T follicular helper cell (primary cell): ENCODE results near the gene TRIM59.

ENCODE experiments used
- DNase-seq: peaks from one replicate; pipeline ENCODE4 v3.0.0-alpha.2; 2020; ENCODE audit warnings: low read depth

The TRIM59 gene

DNA sequence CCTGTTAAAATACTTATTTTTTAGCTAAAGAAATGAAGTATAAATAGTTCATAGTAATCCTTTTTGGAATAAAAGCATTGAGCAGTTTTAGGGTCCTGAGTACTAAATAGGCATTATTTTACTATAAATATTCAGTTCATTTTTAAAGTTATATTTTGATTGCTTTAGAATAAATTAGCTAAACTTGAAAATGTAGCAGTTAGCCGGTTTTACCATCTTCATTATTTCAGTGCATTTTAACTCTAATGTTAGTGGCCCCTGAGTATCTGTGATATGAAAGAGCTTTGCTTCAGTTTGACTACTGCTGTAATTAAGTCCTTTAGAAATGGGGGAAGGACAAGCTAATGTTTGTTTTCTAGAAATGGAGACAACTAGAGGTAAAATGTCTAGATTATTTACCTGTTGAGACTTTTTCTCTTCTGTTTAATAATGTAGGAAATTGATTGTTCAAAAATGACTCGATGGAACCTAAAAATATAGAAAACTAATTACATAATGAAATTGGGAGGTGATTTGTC, 46.5 kb downstream of the TRIM59 start:
- DNase-seq = no peak

DNA sequence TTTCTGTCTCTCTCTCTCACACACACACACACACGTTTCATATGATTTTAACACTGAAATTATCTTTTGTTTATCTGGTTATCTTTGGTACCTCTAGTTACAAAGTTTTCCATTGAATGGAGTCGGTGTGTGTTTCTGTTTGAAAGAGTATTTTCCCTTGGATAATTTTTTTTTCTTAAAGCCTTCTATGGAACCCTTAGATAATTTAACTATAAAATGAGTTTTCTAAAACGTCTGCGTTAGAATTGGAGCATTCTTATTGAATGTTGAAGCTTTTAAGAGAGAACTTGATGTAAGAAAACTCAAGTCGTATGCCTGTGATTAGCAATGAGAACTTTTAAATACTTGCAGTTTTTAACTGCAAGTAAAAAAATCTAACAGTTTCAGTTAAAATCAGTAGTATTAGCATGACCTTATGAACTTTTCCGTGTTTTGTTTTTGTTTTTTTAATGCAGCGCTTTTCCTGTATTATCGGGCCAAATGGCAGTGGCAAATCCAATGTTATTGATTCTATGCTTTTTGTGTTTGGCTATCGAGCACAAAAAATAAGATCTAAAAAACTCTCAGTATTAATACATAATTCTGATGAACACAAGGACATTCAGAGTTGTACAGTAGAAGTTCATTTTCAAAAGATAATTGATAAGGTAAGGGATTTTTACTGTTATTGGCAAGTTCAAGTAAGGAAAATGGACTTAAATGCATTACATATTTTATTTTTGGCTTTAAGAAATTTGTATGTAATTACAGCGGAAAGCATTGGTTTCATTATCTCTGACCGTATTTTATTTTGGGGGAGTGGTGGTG, 47.2 kb downstream of the TRIM59 start:
- no peak for DNase-seq

DNA sequence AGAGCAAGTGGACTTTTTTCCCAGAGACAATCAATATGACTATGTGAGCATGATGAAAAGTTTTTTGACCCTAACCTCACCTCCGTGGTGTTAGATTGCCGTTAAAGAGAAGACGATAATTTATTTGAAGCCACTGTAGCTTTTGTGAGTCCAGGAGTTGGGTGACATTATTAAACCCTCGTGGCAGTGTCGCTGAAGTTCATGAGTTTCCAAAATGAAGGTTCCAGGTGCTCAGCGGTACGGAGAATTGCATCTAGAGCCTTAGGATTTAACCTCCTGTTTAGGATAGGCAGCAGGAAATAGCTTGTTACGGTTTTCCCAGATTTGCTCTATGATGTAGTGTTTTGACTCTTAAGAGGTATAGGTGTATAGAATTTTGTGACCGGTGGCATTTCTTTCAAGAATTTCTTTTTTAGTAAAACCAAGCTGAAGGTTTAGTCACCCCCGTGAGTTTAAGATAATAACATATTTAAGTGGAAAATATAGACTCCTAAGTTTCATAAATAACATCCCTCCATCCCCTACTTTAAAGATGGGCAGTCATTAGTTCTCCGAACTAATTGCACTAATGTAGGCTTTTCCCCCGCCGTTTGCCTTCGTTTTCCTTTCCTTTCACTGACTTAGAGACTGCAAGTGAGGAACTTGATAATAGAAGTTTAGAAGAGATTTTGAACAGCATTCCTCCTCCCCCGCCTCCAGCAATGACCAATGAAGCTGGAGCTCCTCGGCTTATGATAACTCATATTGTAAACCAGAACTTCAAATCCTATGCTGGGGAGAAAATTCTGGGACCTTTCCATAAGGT, 48.1 kb downstream of the TRIM59 start:
- no peak for DNase-seq

DNA sequence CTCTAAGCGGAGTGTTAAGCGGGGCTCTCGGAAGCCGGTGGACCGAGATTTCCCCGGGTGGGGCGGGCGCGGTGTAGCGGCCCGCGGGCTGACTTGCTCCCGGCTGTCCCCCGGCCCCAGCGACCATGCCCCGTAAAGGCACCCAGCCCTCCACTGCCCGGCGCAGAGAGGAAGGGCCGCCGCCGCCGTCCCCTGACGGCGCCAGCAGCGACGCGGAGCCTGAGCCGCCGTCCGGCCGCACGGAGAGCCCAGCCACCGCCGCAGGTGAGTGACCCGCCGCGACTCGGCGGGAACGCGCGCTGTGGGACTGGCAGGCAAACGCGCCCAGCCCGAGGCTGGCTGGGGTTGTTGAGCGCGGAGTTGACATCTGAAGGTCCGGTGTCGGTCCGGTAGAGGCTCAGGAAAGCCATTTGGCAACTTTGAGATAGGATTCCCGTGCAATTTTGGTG, 48.9 kb downstream of the TRIM59 start:
- DNase-seq = no peak

DNA sequence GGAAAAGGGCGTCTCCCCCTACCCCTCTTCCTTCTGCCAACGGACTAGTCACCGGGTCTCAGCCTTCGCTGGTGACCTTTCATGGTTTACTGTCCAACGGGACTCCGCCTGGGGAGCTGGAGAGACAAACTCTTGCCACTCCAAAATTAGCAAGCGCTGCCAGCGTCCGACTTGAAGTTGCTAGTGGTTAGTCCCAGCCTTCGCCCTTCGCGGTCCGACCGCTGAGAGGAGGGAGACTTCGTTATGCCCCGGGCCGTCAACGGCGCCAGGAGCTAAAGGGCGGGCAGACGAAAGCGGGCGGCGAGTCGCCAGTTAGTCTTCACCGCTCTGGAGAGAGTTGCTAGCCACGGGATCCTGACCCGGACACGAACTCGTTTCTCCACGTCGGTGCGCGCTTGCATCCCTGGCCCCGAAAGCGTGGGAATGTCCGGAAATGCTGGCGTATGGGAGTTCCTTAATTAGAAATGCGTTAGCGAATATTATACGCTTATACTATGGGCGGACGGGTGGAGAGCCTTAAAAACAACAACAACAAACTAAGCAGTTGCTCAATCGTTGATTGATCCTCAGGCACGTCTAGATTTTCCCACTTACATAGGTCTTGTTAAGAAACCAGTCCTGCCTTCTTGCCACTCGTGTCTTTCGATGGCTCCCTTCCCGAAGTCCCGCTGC, 49.4 kb downstream of the TRIM59 start:
- DNase-seq = peak; percentile 10

DNA sequence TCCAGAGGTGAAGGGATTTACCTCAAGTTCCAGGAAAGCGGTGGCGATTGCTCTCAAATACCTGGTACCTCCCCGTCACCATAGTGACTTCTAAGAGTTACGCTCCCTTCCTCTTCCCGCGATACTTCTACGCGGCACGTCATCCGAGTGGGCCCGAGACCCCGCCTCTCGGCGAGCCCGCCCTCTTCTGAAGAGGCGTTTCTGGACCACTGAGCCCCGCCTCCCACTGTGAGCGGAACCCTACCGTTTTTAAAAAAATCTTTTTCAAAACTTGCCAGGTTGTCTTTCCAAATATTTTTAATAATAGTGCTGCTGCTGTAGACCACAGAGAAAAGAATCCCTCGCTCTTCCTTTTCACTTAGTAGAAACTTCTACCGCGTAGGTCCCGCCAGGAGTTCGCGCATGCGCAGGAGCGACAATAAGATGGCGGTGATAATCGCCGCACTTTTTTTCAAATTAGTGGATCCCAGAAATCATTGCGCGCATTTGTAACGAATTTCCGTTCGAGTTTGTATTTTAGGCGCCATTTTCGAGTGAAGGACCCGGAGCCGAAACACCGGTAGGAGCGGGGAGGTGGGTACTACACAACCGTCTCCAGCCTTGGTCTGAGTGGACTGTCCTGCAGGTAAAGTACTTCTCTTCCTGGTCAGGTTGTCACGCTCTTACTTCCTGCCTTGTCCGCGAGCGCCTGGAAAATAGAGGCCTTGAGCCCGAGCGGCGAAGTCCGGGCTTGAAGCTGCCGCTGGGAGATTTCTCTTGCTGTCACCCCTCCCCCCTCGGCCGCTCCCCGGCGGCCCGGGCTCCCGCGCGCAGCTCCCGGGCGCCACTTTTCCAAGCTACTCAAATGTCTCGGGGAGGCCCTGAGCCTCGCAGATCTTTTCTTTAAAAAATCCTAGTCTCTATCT, 50.2 kb downstream of the TRIM59 start, which contains the start of the genes IFT80 and SMC4:
TSS of gene IFT80 (minus strand) at position 101 of the 905 bp plus-strand sequence. CDS start 14,625 bp downstream, outside the sequence.
TSS of gene SMC4 (plus strand) at position 526 of the 905 bp plus-strand sequence. CDS start 1,177 bp downstream, outside the sequence.
- peak; percentile 96 for DNase-seq

GRCh38 chr3:160398820-160399124, 50.8 kb downstream of the TRIM59 start:
- no peak for DNase-seq

DNA sequence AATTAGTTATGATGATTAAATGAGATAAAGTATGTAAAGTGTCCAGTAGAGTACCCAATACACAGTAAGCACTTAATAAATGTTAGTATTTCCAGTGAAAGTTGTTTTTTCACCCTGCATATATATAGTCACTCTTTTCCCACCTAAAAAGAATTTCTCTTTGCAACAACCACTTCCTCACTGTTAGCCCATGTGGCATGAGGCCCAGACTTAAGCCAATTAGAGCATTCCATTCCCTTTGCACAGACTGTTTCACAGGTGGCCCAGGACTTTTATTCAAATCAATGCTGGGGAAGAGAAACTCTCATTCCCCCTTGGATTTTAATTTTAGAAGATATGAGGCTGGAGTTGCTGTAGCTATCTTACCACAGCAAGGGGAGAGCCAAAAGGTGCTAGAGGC, 54.3 kb downstream of the TRIM59 start:
- DNase-seq = no peak

DNA sequence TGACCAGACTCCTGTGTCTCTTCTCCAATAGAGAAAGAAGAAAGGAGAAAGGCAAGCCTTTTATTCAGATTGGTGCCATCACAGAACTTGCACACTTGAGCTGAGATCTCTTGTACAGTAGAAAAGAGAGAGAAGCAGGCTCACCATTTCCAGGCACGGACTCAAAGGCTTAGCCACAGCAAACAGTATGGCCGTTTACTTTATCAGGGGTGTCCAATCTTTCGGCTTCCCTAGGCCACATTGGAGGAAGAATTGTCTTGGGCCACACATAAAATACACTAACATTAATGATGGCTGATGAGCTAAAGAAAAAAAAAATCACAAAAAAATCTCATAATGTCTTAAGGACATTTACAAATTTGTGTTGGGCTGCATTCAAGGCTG, 55.6 kb downstream of the TRIM59 start:
- DNase-seq = no peak

DNA sequence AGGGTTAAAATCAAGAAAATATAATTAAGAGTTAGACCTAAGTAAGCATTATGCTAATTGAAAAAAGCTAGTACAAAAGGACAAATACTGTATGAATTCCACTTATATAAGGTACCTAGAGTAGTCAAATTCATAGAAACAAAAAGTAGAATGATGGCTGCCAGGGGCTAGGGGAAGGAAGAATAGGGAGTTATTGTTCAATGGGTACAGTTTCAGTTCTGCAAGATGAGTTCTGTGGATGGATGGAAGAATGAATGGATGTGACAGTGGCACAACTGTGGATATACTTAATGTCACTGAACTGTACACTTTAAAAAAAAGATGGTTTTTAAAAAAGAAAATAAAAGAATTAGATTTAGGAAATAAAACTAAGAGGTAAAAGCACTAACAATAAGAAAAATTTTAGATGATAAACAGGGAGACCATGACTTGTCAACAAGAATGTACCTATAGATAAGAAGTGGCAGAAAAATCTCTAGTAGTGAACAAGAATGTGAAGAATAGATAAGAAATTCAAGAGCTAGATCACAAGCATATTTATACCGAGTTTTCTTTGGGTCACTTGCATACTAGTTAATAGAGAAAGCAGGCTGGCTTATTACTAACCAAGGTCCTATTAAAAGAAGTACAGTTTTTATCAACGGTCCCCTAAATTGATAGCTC, 56.1 kb downstream of the TRIM59 start:
- DNase-seq = no peak

GRCh38 chr3:160392798-160393197, 56.8 kb downstream of the TRIM59 start:
- no peak for DNase-seq

DNA sequence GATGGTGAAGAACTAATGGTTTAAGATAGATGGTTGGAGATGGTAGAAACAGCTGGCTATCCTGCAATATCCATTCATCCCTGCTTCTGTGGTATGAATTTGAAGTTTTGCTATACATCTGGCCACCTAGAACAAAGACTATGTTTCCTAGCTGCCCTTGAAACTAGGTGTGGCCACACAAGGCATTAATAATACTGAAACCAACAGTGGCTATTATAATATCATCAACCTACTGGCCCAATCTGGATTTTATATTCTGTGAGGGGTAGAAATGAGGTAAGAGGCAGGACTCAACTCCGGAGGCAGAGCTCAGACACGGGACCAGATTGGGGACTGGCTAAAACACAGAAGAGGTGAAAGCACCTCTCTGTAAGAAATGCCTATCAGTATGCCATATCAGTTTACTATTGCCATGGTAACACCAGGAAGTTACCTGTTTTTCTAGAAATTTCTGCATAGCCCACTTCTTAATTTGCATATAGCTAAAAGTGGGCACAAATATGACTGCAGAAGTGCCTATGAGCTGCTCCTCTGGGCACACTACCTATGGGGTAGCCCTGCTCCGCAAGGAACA, 58.9 kb downstream of the TRIM59 start:
- no peak for DNase-seq
